Hematopoietic multipotent progenitor cell (in vitro differentiated cells): ENCODE data around the gene DNAI7. TPM values are rescaled to one million over a fixed set of nuclear protein-coding genes. Genes with fewer than 3 reads are reported as not detected.

Experiments used
- DNase-seq, 3 donors: peaks; one replicate each; pipeline ENCODE4 v3.0.0-alpha.2; 2011 to 2015; ENCODE audit warnings: low read depth in 2 of 3, low spot score in 2 of 3
- total RNA-seq: library from RNA; depleted of rRNA; stranded (reverse); fragments of >200 nt; gene quantifications from one replicate; pipeline ENCODE4 v1.2.3, GENCODE V29; 2012

DNAI7 gene
- total RNA-seq = 0.54 TPM

GRCh38 chr12:25195056-25195971 is at the start of gene DNAI7, which contains the start of gene ETFRF1:
Gene DNAI7 (minus strand): TSS chr12:25195160. CDS start chr12:25195078, 82 bp downstream.
Gene ETFRF1 (plus strand): TSS chr12:25195237. CDS start chr12:25203957, 8,720 bp downstream.
- peak; percentile 90 to 98 (median 98) for DNase-seq

GRCh38 chr12:25243680-25243990 is 48.7 kb upstream of the DNAI7 start:
- no peak for DNase-seq

- DNase-seq = no peak
Observed at GRCh38 chr12:25242981-25243679, 48.2 kb upstream of the DNAI7 start.

GRCh38 chr12:25241167-25242020 is 46.4 kb upstream of the DNAI7 start:
- peak in 2 of 3 donors; percentile 46 to 78 for DNase-seq

- no peak for DNase-seq
Observed at GRCh38 chr12:25236626-25237025, 41.7 kb upstream of the DNAI7 start.

- no peak for DNase-seq
Observed at GRCh38 chr12:25236190-25236589, 41.2 kb upstream of the DNAI7 start.

GRCh38 chr12:25213338-25213737 is 18.4 kb upstream of the DNAI7 start:
- DNase-seq = no peak

GRCh38 chr12:25208554-25208953 is 13.6 kb upstream of the DNAI7 start:
- DNase-seq = no peak

- DNase-seq = no peak
Observed at GRCh38 chr12:25207846-25208245, 12.9 kb upstream of the DNAI7 start.

- DNase-seq = no peak
Observed at GRCh38 chr12:25207411-25207810, 12.5 kb upstream of the DNAI7 start.

GRCh38 chr12:25202137-25202536 is 7.2 kb upstream of the DNAI7 start:
- no peak for DNase-seq

- DNase-seq = no peak
Observed at GRCh38 chr12:25200703-25201102, 5.7 kb upstream of the DNAI7 start.

GRCh38 chr12:25197608-25198007 is 2.6 kb upstream of the DNAI7 start:
- DNase-seq = peak in 2 of 3 donors; percentile 42 to 75

- no peak for DNase-seq
Observed at GRCh38 chr12:25194722-25195055, 271 bp downstream of the DNAI7 start.

GRCh38 chr12:25194214-25194613 is 746 bp downstream of the DNAI7 start:
- peak in 1 of 3 donors; percentile 25 for DNase-seq

- DNase-seq = no peak
Observed at GRCh38 chr12:25190793-25191192, 4.2 kb downstream of the DNAI7 start.

- no peak for DNase-seq
Observed at GRCh38 chr12:25189656-25190055, 5.3 kb downstream of the DNAI7 start.

- DNase-seq = no peak
Observed at GRCh38 chr12:25187781-25188180, 7.2 kb downstream of the DNAI7 start.

GRCh38 chr12:25186788-25187402 is 8.1 kb downstream of the DNAI7 start:
- DNase-seq = peak in 1 of 3 donors; percentile 8

GRCh38 chr12:25186038-25186787 is 8.7 kb downstream of the DNAI7 start:
- no peak for DNase-seq
